H1 (cell line): Measurements from ENCODE around the gene ITGB2. TPM values are rescaled to one million over a fixed set of nuclear protein-coding genes. Genes with fewer than 3 reads are reported as not detected.

Source experiments
- CTCF ChIA-PET: fragments of 300-600 bp; sonication (Branson Sonifier 250); formaldehyde crosslinking; loops from one replicate; lab custom pipeline; 2021; ENCODE audit not compliant: partially characterized antibody; lab: Charles Lee
- POLR2A ChIA-PET: fragments of 300-600 bp; sonication (Branson Sonifier 250); formaldehyde crosslinking; loops from one replicate; lab custom pipeline; 2021; ENCODE audit warnings: inconsistent platforms; ENCODE audit not compliant: partially characterized antibody; lab: Charles Lee
- DNase-seq, 2 experiments: peaks; one replicate each; pipeline versions ENCODE4 v3.0.0 to v3.0.0-alpha.2; 2010 to 2022; ENCODE audit warnings: low spot score in 2 of 2, low read depth in 1 of 2, mixed read lengths in 1 of 2
- FAIRE-seq: peaks from 2 replicates; lab custom pipeline; 2011; peaks lifted over from hg19 to GRCh38; lab: Jason Lieb, UNC
- H2AFZ ChIP-seq: 2 replicates; pipeline ENCODE4 v1.8.1; 2012; ENCODE audit warnings: low read length, inconsistent platforms
- H2AK5ac ChIP-seq: 2 replicates; pipeline ENCODE4 v1.6.1; 2013; ENCODE audit warnings: low read depth, low read length
- H2BK120ac ChIP-seq: replicated peaks from 2 replicates; pipeline ENCODE3; 2013; ENCODE audit warnings: low read depth, low read length, inconsistent platforms
- H2BK12ac ChIP-seq: 2 replicates; pipeline ENCODE4 v1.6.1; 2013; ENCODE audit warnings: low read depth, low read length
- H2BK15ac ChIP-seq: 2 replicates; pipeline ENCODE4 v1.6.1; 2013; ENCODE audit warnings: low read length
- H2BK20ac ChIP-seq: 2 replicates; pipeline ENCODE4 v1.6.1; 2013; ENCODE audit warnings: low read length
- H2BK5ac ChIP-seq: 2 replicates; pipeline ENCODE4 v1.6.1; 2013; ENCODE audit warnings: low read depth, low read length
- H3K14ac ChIP-seq: 2 replicates; pipeline ENCODE4 v1.6.1; 2013; ENCODE audit warnings: inconsistent platforms; ENCODE audit not compliant: insufficient read length
- H3K18ac ChIP-seq: 2 replicates; pipeline ENCODE4 v1.6.1; 2013; ENCODE audit warnings: low read length; ENCODE audit errors: extremely low read depth
- H3K23ac ChIP-seq: 2 replicates; pipeline ENCODE4 v1.6.1; 2013; ENCODE audit warnings: inconsistent platforms; ENCODE audit not compliant: insufficient read length
- H3K23me2 ChIP-seq: 2 replicates; pipeline ENCODE4 v1.6.1; 2013; ENCODE audit warnings: low read depth, low read length
- H3K27ac ChIP-seq: 2 replicates; pipeline ENCODE4 v1.6.1; 2011; ENCODE audit warnings: low read depth, low read length, inconsistent platforms
- H3K27me3 ChIP-seq, 4 experiments: replicated peaks in 1 of 4; 1 replicate in 1 of 4; 2 replicates in 3 of 4; pipeline versions ENCODE4 v1.6.1 to v1.8.1; 2011 to 2013; ENCODE audit warnings: low read length in 3 of 4, mild to moderate bottlenecking in 3 of 4, inconsistent platforms in 2 of 4, mixed read lengths in 2 of 4, moderate library complexity in 1 of 4; ENCODE audit not compliant: control insufficient read depth in 3 of 4, insufficient read depth in 3 of 4; ENCODE audit errors: extremely low read depth in 1 of 4
- H3K36me3 ChIP-seq, 4 experiments: 2 replicates each; pipeline versions ENCODE4 v1.6.1 to v1.8.1; 2011 to 2013; ENCODE audit warnings: mild to moderate bottlenecking in 4 of 4, low read length in 3 of 4, moderate library complexity in 2 of 4, control low read depth in 1 of 4, inconsistent platforms in 1 of 4; ENCODE audit not compliant: insufficient read depth in 4 of 4, control insufficient read depth in 2 of 4
- H3K4ac ChIP-seq: replicated peaks from 2 replicates; pipeline ENCODE3; 2013; ENCODE audit warnings: low read length, low read depth, mixed read lengths, inconsistent platforms; ENCODE audit not compliant: insufficient read length
- H3K4me1 ChIP-seq, 4 experiments: replicated peaks in 1 of 4; 1 replicate in 1 of 4; 2 replicates in 3 of 4; pipeline versions ENCODE4 v1.6.1 to v1.8.1; 2011 to 2013; ENCODE audit warnings: low read length in 3 of 4, inconsistent platforms in 2 of 4, mixed read lengths in 1 of 4; ENCODE audit not compliant: insufficient read depth in 4 of 4, control insufficient read depth in 3 of 4
- H3K4me2 ChIP-seq, 2 experiments: 2 replicates each; pipeline versions ENCODE4 v1.6.1 to v1.8.1; 2011 to 2013; ENCODE audit warnings: low read depth in 2 of 2, low read length in 2 of 2, control low read depth in 1 of 2, inconsistent platforms in 1 of 2, mild to moderate bottlenecking in 1 of 2; ENCODE audit not compliant: insufficient read depth in 1 of 2
- H3K4me3 ChIP-seq, 4 experiments: fragments of 200-600, 300-600 bp in 1 of 4; sonication (generic), shearing (Covaris generic), sonication (Bioruptor Twin) in 1 of 4; 2 replicates each; pipeline versions ENCODE4 v1.5.1 to v1.8.1; 2011 to 2016; ENCODE audit warnings: low read length in 4 of 4, low read depth in 3 of 4, control low read depth in 2 of 4, inconsistent platforms in 2 of 4, mild to moderate bottlenecking in 2 of 4, mixed read lengths in 1 of 4, moderate library complexity in 1 of 4; ENCODE audit not compliant: insufficient read depth in 2 of 4; ENCODE audit errors: extremely low read depth in 1 of 4
- H3K56ac ChIP-seq: replicated peaks from 2 replicates; pipeline ENCODE3; 2013; ENCODE audit warnings: low read depth, mild to moderate bottlenecking, mixed read lengths, low read length, inconsistent platforms; ENCODE audit not compliant: insufficient read length
- H3K79me1 ChIP-seq: 2 replicates; pipeline ENCODE4 v1.6.1; 2013; ENCODE audit warnings: low read depth, low read length, control low read depth
- H3K79me2 ChIP-seq, 2 experiments: 2 replicates each; pipeline versions ENCODE4 v1.6.1 to v1.8.1; 2012 to 2013; ENCODE audit warnings: low read length in 2 of 2, mild to moderate bottlenecking in 2 of 2, inconsistent platforms in 1 of 2; ENCODE audit not compliant: insufficient read depth in 2 of 2, control insufficient read depth in 1 of 2
- H3K9ac ChIP-seq, 4 experiments: replicated peaks in 1 of 4; 1 replicate in 1 of 4; 2 replicates in 3 of 4; pipeline versions ENCODE4 v1.6.1 to v1.8.1; 2011 to 2013; ENCODE audit warnings: low read depth in 3 of 4, low read length in 3 of 4, control low read depth in 2 of 4, mild to moderate bottlenecking in 2 of 4, moderate library complexity in 2 of 4, inconsistent platforms in 1 of 4; ENCODE audit errors: extremely low read depth in 1 of 4
- H3K9me3 ChIP-seq, 2 experiments: 2 replicates each; pipeline versions ENCODE4 v1.6.1 to v1.8.1; 2012 to 2013; ENCODE audit warnings: mild to moderate bottlenecking in 2 of 2, moderate library complexity in 2 of 2, control low read depth in 1 of 2, inconsistent platforms in 1 of 2, low read depth in 1 of 2, low read length in 1 of 2, mixed read lengths in 1 of 2; ENCODE audit not compliant: insufficient read depth in 2 of 2
- H4K20me1 ChIP-seq, 2 experiments: replicated peaks in 1 of 2; 2 replicates each; pipeline versions ENCODE3 to v1.8.1; 2011 to 2013; ENCODE audit warnings: inconsistent platforms in 2 of 2, low read length in 2 of 2, mild to moderate bottlenecking in 1 of 2; ENCODE audit not compliant: insufficient read depth in 2 of 2, control insufficient read depth in 1 of 2
- H4K5ac ChIP-seq: 2 replicates; pipeline ENCODE4 v1.6.1; 2013; ENCODE audit warnings: low read length, low read depth, mixed read lengths, inconsistent platforms; ENCODE audit not compliant: insufficient read length
- H4K8ac ChIP-seq: 2 replicates; pipeline ENCODE4 v1.8.0; 2013; ENCODE audit warnings: mild to moderate bottlenecking, moderate library complexity, low read length, inconsistent platforms; ENCODE audit not compliant: insufficient read depth; ENCODE audit errors: extremely low read depth
- H4K91ac ChIP-seq: replicated peaks from 2 replicates; pipeline ENCODE3; 2013; ENCODE audit warnings: low read length, mixed read lengths, inconsistent platforms; ENCODE audit not compliant: insufficient read length
- CREB1 ChIP-seq: IDR thresholded peaks from 2 replicates; pipeline ENCODE4 v1.6.1; 2012; ENCODE audit warnings: inconsistent platforms
- GTF2F1 ChIP-seq: IDR thresholded peaks from 2 replicates; pipeline ENCODE4 v1.6.1; 2012; ENCODE audit warnings: low read depth, low read length, improper control_type of control experiment, borderline replicate concordance
- WGBS, 2 experiments: shearing (Covaris generic) in 1 of 2; methylation state at CpG; one replicate each; pipeline versions ENCODE4 v1.1.6 to v1.1.7; 2013 to 2015; ENCODE audit warnings: low lambda C conversion rate in 2 of 2, mixed read lengths in 2 of 2, inconsistent platforms in 1 of 2, low coverage in 1 of 2, missing lambda C conversion rate in 1 of 2; ENCODE audit not compliant: insufficient replicate concordance in 2 of 2, insufficient coverage in 1 of 2, insufficient read length in 1 of 2; ENCODE audit errors: extremely low coverage in 1 of 2, missing lambda C conversion rate in 1 of 2; 5-methylcytosine and 5-hydroxymethylcytosine counted together
- polyA plus RNA-seq, 7 experiments: library from polyadenylated mRNA; depleted of rRNA in 3 of 7; stranded (reverse) in 5 of 7; unstranded in 2 of 7; fragments of >200 nt in 5 of 7; fragments of 200-250 nt in 2 of 7; gene quantifications; 1 replicate in 5 of 7; 2 replicates in 1 of 7; 4 replicates in 1 of 7; pipeline versions ENCODE4 v1.2.1 to v1.2.3, GENCODE V29; 2011 to 2013; ENCODE audit warnings: missing spikeins in 2 of 7, mixed read lengths in 2 of 7
- total RNA-seq: library from RNA; stranded (reverse); fragmentation: NEBNext Ultra II Directional; extraction: Animal tissue kit (Norgen Biotek cat#: 25700); gene quantifications from 2 replicates; pipeline ENCODE4 v1.2.1, GENCODE V29; 2021
- TF ChIP-seq, protein P1 (sequence below): IDR thresholded peaks from 2 replicates; pipeline ENCODE4 v1.6.1; 2011; ENCODE audit warnings: low read length, improper control_type of control experiment

ITGB2 gene
- total and polyA plus RNA-seq, 2 of the 8 experiments (the other 6 are each of a cell fraction or from before 2014, with no cell fraction given) = 0.24 to 0.63 TPM

GRCh38 chr21:44858291-44858690 lies 62.4 kb downstream of the ITGB2 start:
- Histone ChIP-seq H3K14ac (no peak overlapping the region), H2BK120ac (no peak overlapping the region), H3K18ac (no peak overlapping the region), H3K23ac (no peak overlapping the region), H2AK5ac (no peak overlapping the region), H4K8ac (no peak overlapping the region), H2BK20ac (no peak overlapping the region), H3K79me2 (peaks cover 2 to 43% of the 10 kb centered on the region in 2 experiments), H2AFZ (no peak overlapping the region), H2BK5ac (no peak overlapping the region), H3K56ac (no peak overlapping the region), H3K4ac (no peak overlapping the region), H3K9me3 (no peaks in the 10 kb centered on the region), H4K20me1 (peaks cover 16 to 46% of the 10 kb centered on the region in 2 experiments), H3K27ac (no peak overlapping the region), H3K9ac (no peak overlapping the region), H2BK15ac (no peak overlapping the region), H4K91ac (no peak overlapping the region), H3K4me2 (no peak overlapping the region), H4K5ac (no peak overlapping the region), H2BK12ac (no peak overlapping the region), H3K27me3 (no peaks in the 10 kb centered on the region), H3K4me3 (no peak overlapping the region), H3K36me3 (peaks cover 5 to 51% (median 31%) of the 10 kb centered on the region in 4 experiments; a peak in 7 of 8 replicates), H3K79me1 (peaks cover 8% of the 10 kb centered on the region; the same call in 1 of the 2 replicates), H3K23me2 (no peaks in the 10 kb centered on the region), H3K4me1 (peaks cover 0 to 3% (median under 1%) of the 10 kb centered on the region in 4 experiments; a peak in 2 of 7 replicates)
- POLR2A ChIA-PET = interaction anchor here (1.2 to 1.5 kb wide), 2 partner anchors 10 to 14 kb away, joined by 3 to 5 read pairs; no protein-coding TSS in a partner anchor
- FAIRE-seq (no peak), DNase-seq (no peak)
- CTCF ChIA-PET = interaction anchor here (0.8 to 1.9 kb wide), 2 partner anchors 12 to 45 kb away, joined by 3 to 6 read pairs; no protein-coding TSS in a partner anchor
- whole genome bisulfite sequencing, 2 experiments = 93% methylated on average over 15 of the region's 15 CpGs; no CpG with 5 or more reads in 1 of the 2 experiments
- TF ChIP-seq, protein P1, sequence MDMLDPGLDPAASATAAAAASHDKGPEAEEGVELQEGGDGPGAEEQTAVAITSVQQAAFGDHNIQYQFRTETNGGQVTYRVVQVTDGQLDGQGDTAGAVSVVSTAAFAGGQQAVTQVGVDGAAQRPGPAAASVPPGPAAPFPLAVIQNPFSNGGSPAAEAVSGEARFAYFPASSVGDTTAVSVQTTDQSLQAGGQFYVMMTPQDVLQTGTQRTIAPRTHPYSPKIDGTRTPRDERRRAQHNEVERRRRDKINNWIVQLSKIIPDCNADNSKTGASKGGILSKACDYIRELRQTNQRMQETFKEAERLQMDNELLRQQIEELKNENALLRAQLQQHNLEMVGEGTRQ = no peak
- TF ChIP-seq CREB1 = no peak
- no peak for TF ChIP-seq GTF2F1
